Endodermal cell (in vitro differentiated cells): ENCODE measurements around the gene C16orf74. TPM values are rescaled to one million over a fixed set of nuclear protein-coding genes. Genes with fewer than 3 reads are reported as not detected.

Source experiments
- DNase-seq: peaks from one replicate; pipeline ENCODE4 v3.0.0-alpha.2; 2017
- H3K27ac ChIP-seq: 2 replicates; pipeline ENCODE4 v1.5.1; 2013; ENCODE audit warnings: mild to moderate bottlenecking, low read depth, low read length, moderate library complexity
- H3K27me3 ChIP-seq: 2 replicates; pipeline ENCODE4 v1.6.1; 2013; ENCODE audit warnings: mild to moderate bottlenecking, low read length, moderate library complexity; ENCODE audit not compliant: insufficient read depth, control insufficient read depth, poor library complexity, severe bottlenecking
- H3K36me3 ChIP-seq: 2 replicates; pipeline ENCODE4 v1.7.0; 2013; ENCODE audit warnings: mild to moderate bottlenecking, low read length, moderate library complexity; ENCODE audit not compliant: control insufficient read depth, insufficient read depth
- H3K4me1 ChIP-seq: one replicate; pipeline ENCODE4 v1.7.0; 2013; ENCODE audit warnings: low read length; ENCODE audit not compliant: control insufficient read depth, insufficient read depth
- H3K4me3 ChIP-seq: 2 replicates; pipeline ENCODE4 v1.5.1; 2013; ENCODE audit warnings: mild to moderate bottlenecking, low read length, moderate library complexity
- H3K9ac ChIP-seq: 2 replicates; pipeline ENCODE4 v1.6.1; 2013; ENCODE audit warnings: mild to moderate bottlenecking, low read length, moderate library complexity; ENCODE audit not compliant: poor library complexity, severe bottlenecking; ENCODE audit errors: extremely low read depth
- H3K9me3 ChIP-seq: 2 replicates; pipeline ENCODE4 v1.6.1; 2013; ENCODE audit warnings: mild to moderate bottlenecking, low read length, moderate library complexity; ENCODE audit not compliant: control insufficient read depth
- H3K27ac Mint-ChIP-seq: 2 replicates; pipeline ENCODE4 v1.8.0; 2020; ENCODE audit warnings: mixed read lengths
- H3K27me3 Mint-ChIP-seq: 2 replicates; pipeline ENCODE4 v1.8.0; 2021; ENCODE audit warnings: mild to moderate bottlenecking, mixed read lengths; ENCODE audit not compliant: insufficient read depth
- H3K36me3 Mint-ChIP-seq: 2 replicates; pipeline ENCODE4 v1.8.0; 2020; ENCODE audit warnings: low read depth, mixed read lengths
- H3K4me1 Mint-ChIP-seq: 2 replicates; pipeline ENCODE4 v1.8.0; 2020; ENCODE audit warnings: mixed read lengths
- H3K4me3 Mint-ChIP-seq: 2 replicates; pipeline ENCODE4 v1.8.0; 2020; ENCODE audit warnings: mild to moderate bottlenecking, moderate library complexity, mixed read lengths
- H3K9me3 Mint-ChIP-seq: 2 replicates; pipeline ENCODE4 v1.8.0; 2020; ENCODE audit warnings: mild to moderate bottlenecking, mixed read lengths
- WGBS, 2 experiments: methylation state at CpG; one replicate each; pipeline versions ENCODE4 v1.1.5 to v1.1.7; 2013; ENCODE audit warnings: missing lambda C conversion rate in 2 of 2, mixed read lengths in 1 of 2; ENCODE audit not compliant: insufficient coverage in 1 of 2, insufficient read length in 1 of 2; 5-methylcytosine and 5-hydroxymethylcytosine counted together
- total RNA-seq, 2 donors: library from RNA; stranded (reverse); fragmentation: NEBNext Ultra II Directional in 1 of 2; extraction: Animal tissue kit (Norgen Biotek cat#: 25700) in 1 of 2; gene quantifications; 2 replicates in 1 of 2; 3 replicates in 1 of 2; pipeline ENCODE4 v1.2.1, GENCODE V29; 2021
- TF ChIP-seq, protein P1 (sequence below): fragments of 200-600 bp; sonication (generic); conservative IDR thresholded peaks from 2 replicates; pipeline ENCODE4 v1.5.0; 2021; ENCODE audit warnings: antibody characterized with exemption, mild to moderate bottlenecking

C16orf74 gene
- total RNA-seq, 2 donors from 2014 or later = 3.6 to 7.4 TPM

DNA sequence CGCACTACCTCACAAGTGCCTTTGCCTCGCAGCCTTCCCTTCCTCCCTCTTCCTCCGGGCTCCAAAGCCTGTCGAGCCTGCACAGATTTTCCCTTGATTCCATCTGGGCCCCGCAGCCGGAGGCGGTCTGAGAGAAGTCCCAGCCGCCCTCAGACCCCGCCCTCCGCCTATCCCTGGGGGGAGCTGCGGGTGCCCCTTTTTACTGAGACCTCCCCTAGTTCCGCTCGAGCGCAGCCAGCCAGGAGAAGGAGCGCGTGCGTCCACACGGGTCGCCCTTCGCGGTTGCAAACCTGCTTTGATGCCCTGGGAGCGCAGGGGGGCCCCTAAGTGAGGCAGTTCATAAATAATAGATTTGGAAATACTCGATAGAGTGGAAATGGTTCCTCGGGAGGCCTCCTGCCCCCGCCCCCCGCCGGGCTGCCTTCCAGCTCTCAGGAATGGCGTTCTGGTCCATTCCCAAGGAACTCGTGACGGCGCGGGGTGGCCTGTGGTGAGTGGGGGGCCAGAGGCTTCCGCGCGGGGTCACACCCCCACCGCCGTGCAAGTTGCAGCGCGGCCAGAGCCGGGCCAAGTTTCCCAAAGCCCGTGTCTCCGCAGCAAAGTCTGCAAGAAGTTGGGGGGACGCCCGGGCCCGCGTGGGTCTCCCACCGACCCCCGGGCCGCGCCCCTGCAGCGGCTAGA lies 610 bp downstream of the C16orf74 start:
- Mint-ChIP-seq H3K4me3 (peak overlapping the region; percentile 70), H3K36me3 (no peaks in the 10 kb centered on the region), H3K27ac (no peak overlapping the region), H3K4me1 (peaks cover 20% of the 10 kb centered on the region), H3K27me3 (peaks cover 25% of the 10 kb centered on the region), H3K9me3 (no peaks in the 10 kb centered on the region)
- Histone ChIP-seq H3K36me3 (no peaks in the 10 kb centered on the region), H3K4me1 (peaks cover 11% of the 10 kb centered on the region), H3K4me3 (peak overlapping the region; percentile 77), H3K9ac (peak overlapping the region; percentile 6), H3K27me3 (peaks cover 25% of the 10 kb centered on the region), H3K9me3 (no peaks in the 10 kb centered on the region), H3K27ac (no peak overlapping the region)
- TF ChIP-seq, protein P1, sequence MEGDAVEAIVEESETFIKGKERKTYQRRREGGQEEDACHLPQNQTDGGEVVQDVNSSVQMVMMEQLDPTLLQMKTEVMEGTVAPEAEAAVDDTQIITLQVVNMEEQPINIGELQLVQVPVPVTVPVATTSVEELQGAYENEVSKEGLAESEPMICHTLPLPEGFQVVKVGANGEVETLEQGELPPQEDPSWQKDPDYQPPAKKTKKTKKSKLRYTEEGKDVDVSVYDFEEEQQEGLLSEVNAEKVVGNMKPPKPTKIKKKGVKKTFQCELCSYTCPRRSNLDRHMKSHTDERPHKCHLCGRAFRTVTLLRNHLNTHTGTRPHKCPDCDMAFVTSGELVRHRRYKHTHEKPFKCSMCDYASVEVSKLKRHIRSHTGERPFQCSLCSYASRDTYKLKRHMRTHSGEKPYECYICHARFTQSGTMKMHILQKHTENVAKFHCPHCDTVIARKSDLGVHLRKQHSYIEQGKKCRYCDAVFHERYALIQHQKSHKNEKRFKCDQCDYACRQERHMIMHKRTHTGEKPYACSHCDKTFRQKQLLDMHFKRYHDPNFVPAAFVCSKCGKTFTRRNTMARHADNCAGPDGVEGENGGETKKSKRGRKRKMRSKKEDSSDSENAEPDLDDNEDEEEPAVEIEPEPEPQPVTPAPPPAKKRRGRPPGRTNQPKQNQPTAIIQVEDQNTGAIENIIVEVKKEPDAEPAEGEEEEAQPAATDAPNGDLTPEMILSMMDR = peak; percentile 30
- WGBS, 2 experiments = 1 to 5% methylated on average over 16 to 51 of the region's 51 CpGs
- DNase-seq = peak; percentile 81

DNA sequence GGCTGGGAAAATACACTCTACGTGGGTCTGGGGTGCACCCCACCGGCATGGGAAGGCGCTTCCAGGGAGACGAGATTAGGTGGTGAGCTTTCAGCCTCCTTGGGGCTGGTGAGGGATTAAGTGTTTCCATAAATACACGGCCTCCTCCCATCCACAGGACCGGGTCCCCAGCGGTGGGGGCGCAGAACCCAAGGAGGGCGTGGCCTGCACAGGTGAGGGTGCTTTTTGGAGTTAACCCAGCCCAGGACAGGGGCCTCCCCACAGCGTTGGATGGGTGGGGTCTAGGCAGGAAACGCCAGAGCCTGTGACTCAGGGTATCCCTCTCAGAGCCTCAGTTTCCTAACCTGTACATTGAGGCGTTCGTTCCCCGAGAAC lies 1.1 kb downstream of the C16orf74 start:
- H3K9me3 Mint-ChIP-seq = no peaks in the 10 kb centered on the region
- Histone ChIP-seq H3K9ac (no peak overlapping the region), H3K9me3 (no peaks in the 10 kb centered on the region), H3K27ac (no peak overlapping the region), H3K27me3 (peaks cover 25% of the 10 kb centered on the region), H3K36me3 (no peaks in the 10 kb centered on the region), H3K4me1 (peaks cover 11% of the 10 kb centered on the region), H3K4me3 (peak overlapping the region; percentile 77)
- peak; percentile 73 for DNase-seq
- H3K27ac Mint-ChIP-seq = no peak overlapping the region
- H3K4me1 Mint-ChIP-seq = peaks cover 20% of the 10 kb centered on the region
- peak overlapping the region; percentile 70 for H3K4me3 Mint-ChIP-seq
- H3K27me3 Mint-ChIP-seq = peaks cover 25% of the 10 kb centered on the region
- H3K36me3 Mint-ChIP-seq = no peaks in the 10 kb centered on the region
- WGBS, 2 experiments = 45 to 46% methylated on average over 5 to 14 of the region's 14 CpGs
- TF ChIP-seq, protein P1 = no peak

DNA sequence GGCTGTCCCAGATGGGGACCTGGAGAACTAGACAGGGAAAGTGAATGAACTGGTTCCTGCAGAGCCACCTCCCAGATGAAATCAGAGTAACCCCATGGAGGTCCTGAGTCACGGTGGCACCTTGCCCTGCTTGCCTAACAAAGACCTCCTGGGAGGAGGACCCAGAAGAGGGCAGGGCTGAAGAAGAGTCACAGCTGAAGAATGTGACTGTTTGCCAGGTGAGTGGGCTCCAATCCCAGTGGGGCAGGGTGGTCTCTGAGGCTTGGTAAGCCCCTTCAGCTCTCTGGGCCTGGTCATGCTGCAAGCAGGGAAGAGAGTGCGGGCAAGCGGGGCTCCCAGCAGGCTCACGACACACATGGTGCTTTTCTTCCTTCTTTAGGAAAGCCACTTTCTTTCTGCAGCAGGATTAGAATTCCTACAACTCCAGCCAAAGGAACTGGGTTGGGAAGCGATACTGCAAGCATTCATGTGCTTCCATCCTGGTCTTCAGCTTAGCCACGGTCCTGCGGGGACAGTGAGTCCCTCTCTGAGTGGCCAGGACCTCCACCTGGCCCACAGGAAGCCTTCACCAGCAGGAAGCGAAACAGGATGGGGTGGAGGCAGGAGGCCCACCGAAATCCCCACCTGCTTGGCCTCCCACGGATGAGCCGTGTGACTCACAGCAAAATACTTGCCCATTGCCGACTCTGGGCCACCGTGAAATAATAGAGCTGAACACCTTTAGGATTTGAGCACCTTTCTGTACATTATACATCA lies 4.3 kb downstream of the C16orf74 start:
- Histone ChIP-seq H3K4me1 (peaks cover 6% of the 10 kb centered on the region), H3K27me3 (peaks cover 13% of the 10 kb centered on the region), H3K9ac (no peak overlapping the region), H3K27ac (no peak overlapping the region), H3K4me3 (no peak overlapping the region), H3K9me3 (no peaks in the 10 kb centered on the region), H3K36me3 (no peaks in the 10 kb centered on the region)
- peak; percentile 87 for DNase-seq
- Mint-ChIP-seq H3K36me3 (peaks cover 4% of the 10 kb centered on the region), H3K27me3 (peaks cover 9% of the 10 kb centered on the region), H3K4me1 (peaks cover 12% of the 10 kb centered on the region), H3K27ac (peak overlapping the region; percentile 68), H3K9me3 (no peaks in the 10 kb centered on the region), H3K4me3 (no peak overlapping the region)
- 69 to 73% methylated on average over 9 to 13 of the region's 13 CpGs for WGBS, 2 experiments
- TF ChIP-seq, protein P1 = no peak
